ENCODE data around the gene SLC27A5. TPM values are rescaled to one million over a fixed set of nuclear protein-coding genes. Genes with fewer than 3 reads are reported as not detected.
A peak's percentile ranks its signal among the peaks of the same experiment; 100 is the strongest.

SLC27A5 gene
- total RNA-seq, 2 donors from 2014 or later: 5.4 to 9.9 TPM

DNA sequence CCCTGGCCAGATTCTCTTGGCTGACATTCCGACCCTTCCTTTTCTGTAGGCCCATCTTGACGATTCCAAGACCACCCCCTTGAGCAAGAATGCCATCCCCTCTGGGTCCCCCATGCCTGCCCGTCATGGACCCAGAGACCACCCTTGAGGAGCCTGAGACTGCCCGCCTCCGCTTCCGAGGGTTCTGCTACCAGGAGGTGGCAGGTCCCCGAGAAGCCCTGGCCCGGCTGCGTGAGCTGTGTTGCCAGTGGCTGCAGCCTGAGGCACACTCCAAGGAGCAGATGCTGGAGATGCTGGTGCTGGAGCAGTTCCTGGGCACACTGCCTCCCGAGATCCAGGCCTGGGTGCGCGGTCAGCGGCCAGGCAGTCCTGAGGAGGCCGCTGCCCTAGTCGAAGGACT lies 34.7 kb downstream of the SLC27A5 start:
- 40 to 83% methylated on average over 2 to 13 of the region's 15 CpGs for WGBS, 2 donors
- Histone ChIP-seq H3K9me3 (no peaks in the 10 kb centered on the region), H3K27me3 (no peaks in the 10 kb centered on the region), H3K4me3 (no peak overlapping the region), H3K27ac (peak overlapping the region in 1 of 4 donors; percentile 96), H3K36me3 (replicated peaks in 1 of 2; ENCODE audit: insufficient read depth in 1 of 2, low read depth in 2 of 2) (peaks cover 0 to 3% of the 10 kb centered on the region in 2 donors), H3K4me1 (peaks cover 22% of the 10 kb centered on the region)
- TF ChIP-seq POLR2A (IDR thresholded peaks at IDR 0.05): no peak
- TF ChIP-seq, protein P1, sequence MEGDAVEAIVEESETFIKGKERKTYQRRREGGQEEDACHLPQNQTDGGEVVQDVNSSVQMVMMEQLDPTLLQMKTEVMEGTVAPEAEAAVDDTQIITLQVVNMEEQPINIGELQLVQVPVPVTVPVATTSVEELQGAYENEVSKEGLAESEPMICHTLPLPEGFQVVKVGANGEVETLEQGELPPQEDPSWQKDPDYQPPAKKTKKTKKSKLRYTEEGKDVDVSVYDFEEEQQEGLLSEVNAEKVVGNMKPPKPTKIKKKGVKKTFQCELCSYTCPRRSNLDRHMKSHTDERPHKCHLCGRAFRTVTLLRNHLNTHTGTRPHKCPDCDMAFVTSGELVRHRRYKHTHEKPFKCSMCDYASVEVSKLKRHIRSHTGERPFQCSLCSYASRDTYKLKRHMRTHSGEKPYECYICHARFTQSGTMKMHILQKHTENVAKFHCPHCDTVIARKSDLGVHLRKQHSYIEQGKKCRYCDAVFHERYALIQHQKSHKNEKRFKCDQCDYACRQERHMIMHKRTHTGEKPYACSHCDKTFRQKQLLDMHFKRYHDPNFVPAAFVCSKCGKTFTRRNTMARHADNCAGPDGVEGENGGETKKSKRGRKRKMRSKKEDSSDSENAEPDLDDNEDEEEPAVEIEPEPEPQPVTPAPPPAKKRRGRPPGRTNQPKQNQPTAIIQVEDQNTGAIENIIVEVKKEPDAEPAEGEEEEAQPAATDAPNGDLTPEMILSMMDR (IDR thresholded peaks at IDR 0.05): no peak
- intact Hi-C loops (cut with DNase I): no loop called here
- ATAC-seq (no peak), DNase-seq (no peak)

DNA sequence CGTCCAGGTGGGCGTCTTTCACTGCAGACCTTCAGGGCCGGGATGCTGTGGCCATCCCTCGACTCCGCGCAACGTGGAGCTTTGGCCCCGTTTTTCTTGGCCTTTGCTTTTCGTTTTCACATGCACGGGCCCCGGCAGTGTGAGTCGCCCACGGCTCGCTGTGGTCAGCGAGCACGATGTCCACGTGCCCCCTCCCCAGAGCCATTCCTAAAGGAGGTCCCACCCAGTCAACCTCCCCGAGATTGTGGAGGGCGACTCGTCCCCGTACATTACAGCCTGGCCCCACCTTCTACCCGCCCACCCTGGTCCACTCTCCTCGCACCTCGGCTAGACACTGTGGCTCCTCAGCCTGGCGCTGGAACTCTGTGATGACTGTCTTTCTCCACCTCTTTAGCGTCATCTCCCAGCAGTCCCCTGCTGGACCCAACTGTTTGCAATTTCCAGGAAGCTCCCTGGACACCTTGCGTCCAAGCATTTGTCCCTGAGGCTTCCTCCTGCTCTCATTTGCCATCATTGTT lies 35.2 kb downstream of the SLC27A5 start:
- H3K36me3 ChIP-seq (replicated peaks in 1 of 2; ENCODE audit: insufficient read depth in 1 of 2, low read depth in 2 of 2): peaks cover 0 to 7% of the 10 kb centered on the region in 2 donors
- DNase-seq: no peak
- H3K9me3 ChIP-seq: no peaks in the 10 kb centered on the region
- H3K4me3 ChIP-seq: peak overlapping the region; percentile 42 to 43
- H3K4me1 ChIP-seq: peaks cover 22% of the 10 kb centered on the region
- no peaks in the 10 kb centered on the region for H3K27me3 ChIP-seq
- H3K27ac ChIP-seq: peak overlapping the region; percentile 57 to 96 (median 82)
- ATAC-seq: no peak
- WGBS, 2 donors: 1 to 4% methylated on average over 18 to 27 of the region's 27 CpGs
- intact Hi-C loops (cut with DNase I): no loop called here
- TF ChIP-seq, protein P1 (IDR thresholded peaks at IDR 0.05): no peak
- TF ChIP-seq POLR2A (IDR thresholded peaks at IDR 0.05): no peak

DNA sequence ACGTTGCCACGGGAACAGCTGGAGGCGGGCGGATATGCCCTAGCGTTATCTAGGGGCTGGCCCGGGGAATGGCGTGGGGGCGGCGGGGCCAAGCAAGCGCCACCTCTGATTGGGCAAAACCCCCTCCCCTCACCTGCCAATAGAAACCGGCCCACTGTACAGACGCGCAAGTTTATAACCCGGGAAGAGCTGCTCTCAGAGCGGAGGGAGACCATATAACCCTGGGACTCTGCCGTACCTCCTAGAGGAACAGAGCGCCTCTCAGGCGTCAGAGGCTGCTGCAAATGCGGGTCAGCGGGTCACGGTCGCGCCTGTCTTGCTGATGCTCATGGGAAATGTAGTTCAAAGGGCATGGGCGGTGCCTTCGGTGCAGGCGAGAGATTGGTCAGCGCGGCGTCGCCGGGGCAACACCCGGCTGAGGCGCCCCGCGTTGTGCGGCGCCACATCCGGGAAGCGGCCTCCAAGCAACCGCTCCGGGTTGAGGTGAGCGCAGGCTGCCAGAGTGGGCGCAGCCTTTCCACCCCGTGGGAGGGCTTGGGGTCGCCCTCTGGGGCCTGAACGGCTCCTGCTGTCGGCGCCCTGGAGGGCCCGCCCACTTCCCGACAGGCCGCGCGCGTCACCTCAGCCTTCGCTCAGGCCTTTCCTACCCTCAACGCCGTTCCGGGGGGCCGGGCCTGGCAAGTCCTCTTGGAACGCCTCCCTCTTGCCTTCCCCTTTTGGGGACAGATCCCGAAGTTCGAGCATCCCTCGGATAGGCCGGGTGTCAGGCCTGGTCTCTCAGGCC lies 35.9 kb downstream of the SLC27A5 start, which contains the start of gene ZNF446:
TSS of gene ZNF446 (plus strand) at position 639 of the 784 bp plus-strand sequence. CDS start 867 bp downstream, outside the sequence.
- Histone ChIP-seq H3K9me3 (no peaks in the 10 kb centered on the region), H3K27ac (peak within 1 kb of the TSS; percentile 57 to 96 (median 82)), H3K4me1 (peaks cover 22% of the 10 kb centered on the region), H3K36me3 (replicated peaks in 1 of 2; ENCODE audit: insufficient read depth in 1 of 2, low read depth in 2 of 2) (peaks cover 0 to 7% of the 10 kb centered on the region in 2 donors), H3K27me3 (no peaks in the 10 kb centered on the region), H3K4me3 (peak within 1 kb of the TSS; percentile 42 to 43)
- intact Hi-C loops (cut with DNase I): no loop called here
- 0 to 1% methylated on average over 3 to 64 of the region's 64 CpGs for WGBS, 2 donors
- DNase-seq: peak; percentile 96 to 98 (median 96)
- TF ChIP-seq, protein P1 (IDR thresholded peaks at IDR 0.05): peak in 2 of 7 experiments; percentile 5 to 7
- TF ChIP-seq POLR2A (IDR thresholded peaks at IDR 0.05): peak; percentile 42 to 75 (median 75)
- peak; percentile 92 for ATAC-seq

DNA sequence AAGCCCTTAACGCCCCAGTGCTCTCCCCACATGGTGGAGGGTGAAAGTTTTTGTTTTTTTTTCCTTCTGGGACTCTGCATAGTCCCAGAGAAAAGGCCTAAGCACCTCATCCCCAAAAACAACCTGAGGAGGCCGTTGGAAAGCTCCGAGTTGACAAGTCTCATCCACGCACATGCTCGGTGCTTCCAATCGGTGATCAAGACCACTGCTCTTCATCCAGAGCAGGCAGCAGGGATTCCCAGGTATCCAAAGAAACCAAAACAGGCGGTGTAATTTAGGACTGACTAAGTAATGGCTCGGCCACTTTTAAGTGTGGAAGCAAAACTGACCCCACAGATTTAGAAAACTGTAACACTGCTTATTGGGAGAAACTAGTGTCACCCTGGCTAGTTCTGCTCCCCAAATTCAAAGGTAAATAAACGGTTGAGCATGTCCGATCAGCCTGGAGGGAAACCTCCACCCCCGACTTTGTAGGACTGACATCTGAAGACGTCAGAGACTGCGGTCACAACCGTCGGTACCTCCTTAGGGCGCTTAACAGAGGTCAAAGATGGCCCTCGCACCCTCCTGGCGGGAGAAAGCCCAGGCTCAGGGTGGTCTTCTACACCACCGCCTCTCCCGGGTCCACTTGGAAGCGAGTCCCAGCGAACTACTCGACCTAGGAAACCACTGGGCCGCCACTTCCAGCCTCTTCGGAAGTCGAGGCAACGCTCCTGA lies 36.6 kb downstream of the SLC27A5 start:
- Histone ChIP-seq H3K9me3 (no peaks in the 10 kb centered on the region), H3K4me3 (peak overlapping the region in 1 of 2 donors; percentile 42), H3K27ac (peak overlapping the region; percentile 57 to 96 (median 82)), H3K27me3 (no peaks in the 10 kb centered on the region), H3K36me3 (replicated peaks in 1 of 2; ENCODE audit: insufficient read depth in 1 of 2, low read depth in 2 of 2) (peaks cover 0 to 10% of the 10 kb centered on the region in 2 donors), H3K4me1 (peaks cover 22% of the 10 kb centered on the region)
- DNase-seq (no peak), ATAC-seq (no peak)
- WGBS, 2 donors: 23 to 54% methylated on average over 12 to 26 of the region's 27 CpGs
- TF ChIP-seq POLR2A (IDR thresholded peaks at IDR 0.05): no peak
- TF ChIP-seq, protein P1 (IDR thresholded peaks at IDR 0.05): no peak
- intact Hi-C loops (cut with DNase I): no loop called here

Measured in body of pancreas (tissue), 4 donors.